Measurements from ENCODE around the gene KRTAP10-2. TPM values are rescaled to one million over a fixed set of nuclear protein-coding genes. Genes with fewer than 3 reads are reported as not detected.

KRTAP10-2 gene
- total and polyA plus RNA-seq, 2 experiments from 2014 or later, result not detected

- no peaks in the 10 kb centered on the region for H4K20me1 ChIP-seq (ENCODE audit: insufficient read depth)
- no peak overlapping the region for H3K4me2 ChIP-seq (ENCODE audit: unreplicated experiment)
- no peak overlapping the region for H3K4me3 ChIP-seq
- no peaks in the 10 kb centered on the region for H3K9me3 ChIP-seq (ENCODE audit: low read depth)
- TF ChIP-seq EZH2 (IDR thresholded peaks at IDR 0.05; ENCODE audit: insufficient read depth, poor library complexity, severe bottlenecking) (no peak), EZH2phosphoT487 (IDR thresholded peaks at IDR 0.05; ENCODE audit: insufficient read depth, low read depth) (no peak)
- H3F3A ChIP-seq (ENCODE audit: insufficient read depth), result no peaks in the 10 kb centered on the region
- no peak overlapping the region for H3K27ac ChIP-seq
- H3K36me3 ChIP-seq (ENCODE audit: low read depth), result no peaks in the 10 kb centered on the region
- WGBS, 2 experiments (ENCODE audit: low coverage in 1 of 2, low lambda C conversion rate in 2 of 2, missing lambda C conversion rate in 2 of 2), result 45 to 46% methylated on average over 30 of the region's 30 CpGs
- no peaks in the 10 kb centered on the region for H3K9me2 ChIP-seq (ENCODE audit: insufficient read depth)
- H3K9ac ChIP-seq, result no peak overlapping the region
- no peaks in the 10 kb centered on the region for H3K4me1 ChIP-seq (ENCODE audit: insufficient read depth)
- no peaks in the 10 kb centered on the region for H3K27me3 ChIP-seq (replicated peaks; ENCODE audit: insufficient read depth)
- no peak for DNase-seq
- H3K79me2 ChIP-seq (ENCODE audit: insufficient read depth), result no peaks in the 10 kb centered on the region
- in situ Hi-C loops (cut with MboI), result no loop called here
- no peak overlapping the region for H2AFZ ChIP-seq
These were observed 19.4 kb downstream of the KRTAP10-2 start for GRCh38 chr21:44531606-44532564.

- no peaks in the 10 kb centered on the region for H3K36me3 ChIP-seq (ENCODE audit: low read depth)
These were observed 20.3 kb downstream of the KRTAP10-2 start for GRCh38 chr21:44530903-44531605.

DNA sequence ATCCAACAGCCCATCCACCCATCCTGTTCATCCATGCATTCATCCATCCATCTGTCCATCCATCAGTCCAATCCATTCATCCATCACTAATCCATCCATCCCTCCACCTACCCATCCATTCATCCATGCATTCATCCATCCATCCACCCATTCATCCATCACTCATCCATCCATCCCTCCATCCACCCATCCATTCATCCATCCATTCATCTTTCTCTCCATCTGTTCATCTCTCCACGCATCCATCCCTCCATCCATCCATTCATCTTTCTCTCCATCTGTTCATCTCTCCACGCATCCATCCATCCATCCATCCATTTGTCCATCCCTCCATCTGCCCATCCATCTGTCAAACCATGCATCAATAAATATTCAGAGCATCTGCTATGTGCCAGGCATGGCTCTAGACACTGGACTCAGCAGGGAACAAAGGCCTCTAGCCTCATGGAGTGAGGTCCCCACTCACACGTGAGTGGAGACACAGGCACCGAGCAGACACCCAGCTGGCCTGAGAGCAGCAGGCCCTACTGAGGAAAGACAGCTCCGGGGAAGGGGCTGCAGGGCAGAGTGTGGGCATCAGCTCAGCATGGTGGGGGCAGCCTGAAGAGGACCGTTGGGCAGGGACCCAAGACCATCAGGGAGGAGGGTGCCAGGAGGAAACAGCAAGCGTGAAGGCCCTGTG lies 20.9 kb downstream of the KRTAP10-2 start:
- Histone ChIP-seq H3K27ac (no peak overlapping the region), H3K9ac (no peak overlapping the region), H3K9me3 (ENCODE audit: low read depth) (no peaks in the 10 kb centered on the region), H2AFZ (no peak overlapping the region), H3F3A (ENCODE audit: insufficient read depth) (no peaks in the 10 kb centered on the region), H3K36me3 (ENCODE audit: low read depth) (no peaks in the 10 kb centered on the region), H3K4me1 (ENCODE audit: insufficient read depth) (no peaks in the 10 kb centered on the region), H3K4me2 (ENCODE audit: unreplicated experiment) (no peak overlapping the region), H3K4me3 (no peak overlapping the region), H4K20me1 (ENCODE audit: insufficient read depth) (no peaks in the 10 kb centered on the region), H3K27me3 (replicated peaks; ENCODE audit: insufficient read depth) (no peaks in the 10 kb centered on the region), H3K9me2 (ENCODE audit: insufficient read depth) (no peaks in the 10 kb centered on the region), H3K79me2 (ENCODE audit: insufficient read depth) (no peaks in the 10 kb centered on the region)
- DNase-seq, result no peak
- WGBS, 2 experiments (ENCODE audit: low coverage in 1 of 2, low lambda C conversion rate in 2 of 2, missing lambda C conversion rate in 2 of 2), result 36 to 40% methylated on average over 7 of the region's 7 CpGs
- TF ChIP-seq EZH2phosphoT487 (IDR thresholded peaks at IDR 0.05; ENCODE audit: insufficient read depth, low read depth) (no peak), EZH2 (IDR thresholded peaks at IDR 0.05; ENCODE audit: insufficient read depth, poor library complexity, severe bottlenecking) (no peak)
- in situ Hi-C loops (cut with MboI), result no loop called here

More at GRCh38 chr21:44530903-44531605, 20.3 kb downstream of the KRTAP10-2 start:
- no peak for DNase-seq
- H3K9me2 ChIP-seq (ENCODE audit: insufficient read depth), result no peaks in the 10 kb centered on the region
- H3K4me3 ChIP-seq, result no peak overlapping the region
- H3K9ac ChIP-seq, result no peak overlapping the region
- WGBS, 2 experiments (ENCODE audit: low coverage in 1 of 2, low lambda C conversion rate in 2 of 2, missing lambda C conversion rate in 2 of 2), result 55 to 56% methylated on average over 23 of the region's 23 CpGs
- no peaks in the 10 kb centered on the region for H4K20me1 ChIP-seq (ENCODE audit: insufficient read depth)
- H3K9me3 ChIP-seq (ENCODE audit: low read depth), result no peaks in the 10 kb centered on the region
- no peak for TF ChIP-seq EZH2 (IDR thresholded peaks at IDR 0.05; ENCODE audit: insufficient read depth, poor library complexity, severe bottlenecking)
- TF ChIP-seq EZH2phosphoT487 (IDR thresholded peaks at IDR 0.05; ENCODE audit: insufficient read depth, low read depth), result no peak
- H3F3A ChIP-seq (ENCODE audit: insufficient read depth), result no peaks in the 10 kb centered on the region
- in situ Hi-C loops (cut with MboI), result no loop called here
- H3K27ac ChIP-seq, result no peak overlapping the region
- H3K4me1 ChIP-seq (ENCODE audit: insufficient read depth), result no peaks in the 10 kb centered on the region
- H3K79me2 ChIP-seq (ENCODE audit: insufficient read depth), result no peaks in the 10 kb centered on the region
- H3K4me2 ChIP-seq (ENCODE audit: unreplicated experiment), result no peak overlapping the region
- no peak overlapping the region for H2AFZ ChIP-seq
- H3K27me3 ChIP-seq (replicated peaks; ENCODE audit: insufficient read depth), result no peaks in the 10 kb centered on the region

DNA sequence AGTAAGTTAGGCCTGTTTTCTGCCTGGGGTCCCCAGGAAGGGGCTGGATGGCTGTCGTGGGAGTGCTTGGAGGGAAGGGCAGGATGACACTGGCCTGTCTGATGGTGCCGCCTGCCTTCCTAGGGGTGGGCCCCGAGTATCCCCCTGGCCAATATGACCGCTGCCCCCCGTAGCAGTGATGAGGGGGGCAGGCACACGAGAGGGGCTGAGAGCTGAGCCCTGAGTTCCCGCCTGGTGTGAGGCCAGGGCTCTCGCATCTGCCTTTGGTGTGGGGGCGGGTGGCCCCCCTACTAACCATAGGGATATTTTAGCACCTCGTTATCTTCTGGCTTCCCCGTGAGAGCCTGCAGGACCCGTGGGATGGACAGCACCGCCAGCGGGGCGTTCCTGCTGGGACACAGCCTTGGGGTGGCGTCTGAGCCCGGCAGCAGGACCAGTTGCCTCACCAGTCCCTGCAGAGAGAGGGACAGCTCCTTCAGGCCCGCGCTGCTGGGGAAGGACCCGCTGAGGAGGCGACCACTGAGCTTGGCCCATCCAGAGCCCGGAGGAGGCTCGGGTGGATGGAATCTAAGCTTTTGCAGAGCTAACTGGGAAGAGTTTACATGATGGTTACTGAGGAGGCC lies 21.7 kb downstream of the KRTAP10-2 start:
- WGBS, 2 experiments (ENCODE audit: low coverage in 1 of 2, low lambda C conversion rate in 2 of 2, missing lambda C conversion rate in 2 of 2), result 25 to 36% methylated on average over 23 of the region's 23 CpGs
- no peaks in the 10 kb centered on the region for H3F3A ChIP-seq (ENCODE audit: insufficient read depth)
- no peaks in the 10 kb centered on the region for H3K27me3 ChIP-seq (replicated peaks; ENCODE audit: insufficient read depth)
- no peak overlapping the region for H3K4me2 ChIP-seq (ENCODE audit: unreplicated experiment)
- H3K27ac ChIP-seq, result no peak overlapping the region
- H2AFZ ChIP-seq, result no peak overlapping the region
- in situ Hi-C loops (cut with MboI), result no loop called here
- no peak for DNase-seq
- H3K79me2 ChIP-seq (ENCODE audit: insufficient read depth), result no peaks in the 10 kb centered on the region
- no peaks in the 10 kb centered on the region for H4K20me1 ChIP-seq (ENCODE audit: insufficient read depth)
- no peaks in the 10 kb centered on the region for H3K4me1 ChIP-seq (ENCODE audit: insufficient read depth)
- no peaks in the 10 kb centered on the region for H3K9me3 ChIP-seq (ENCODE audit: low read depth)
- H3K4me3 ChIP-seq, result no peak overlapping the region
- no peaks in the 10 kb centered on the region for H3K36me3 ChIP-seq (ENCODE audit: low read depth)
- TF ChIP-seq EZH2 (IDR thresholded peaks at IDR 0.05; ENCODE audit: insufficient read depth, poor library complexity, severe bottlenecking), result no peak
- TF ChIP-seq EZH2phosphoT487 (IDR thresholded peaks at IDR 0.05; ENCODE audit: insufficient read depth, low read depth), result no peak
- no peak overlapping the region for H3K9ac ChIP-seq
- no peaks in the 10 kb centered on the region for H3K9me2 ChIP-seq (ENCODE audit: insufficient read depth)

Measured in GM23248 (cell line).